Left lung (tissue), 10 donors: ENCODE results near the gene KAT7. TPM values are rescaled to one million over a fixed set of nuclear protein-coding genes. Genes with fewer than 3 reads are reported as not detected.

Experiments
- ATAC-seq: fragments of 200-7000 bp; cut with Tn5 transposase; one replicate; pipeline ENCODE4 v1.9.1; 2020; ENCODE audit warnings: moderate library complexity
- DNase-seq, 4 donors: peaks; one replicate each; pipeline ENCODE4 v3.0.0-alpha.2; 2013 to 2020
- H3K27ac ChIP-seq, 2 donors: fragments of 200-600 bp; sonication (generic) in 1 of 2; one replicate each; pipeline versions ENCODE4 v1.5.0 to v1.8.0; 2020 to 2021
- H3K27me3 ChIP-seq, 2 donors: fragments of 200-600 bp; sonication (generic) in 1 of 2; one replicate each; pipeline versions ENCODE4 v1.5.0 to v1.8.0; 2020 to 2021
- H3K36me3 ChIP-seq, 2 donors: fragments of 200-600 bp; sonication (generic) in 1 of 2; one replicate each; pipeline versions ENCODE4 v1.5.0 to v1.8.0; 2020 to 2021
- H3K4me1 ChIP-seq, 2 donors: fragments of 200-600 bp; one replicate each; pipeline ENCODE4 v1.8.0; 2021
- H3K4me3 ChIP-seq, 2 donors: fragments of 200-600 bp; sonication (generic) in 1 of 2; one replicate each; pipeline versions ENCODE4 v1.5.0 to v1.8.0; 2020 to 2021; ENCODE audit warnings: mild to moderate bottlenecking in 1 of 2
- H3K9me3 ChIP-seq, 2 donors: fragments of 200-600 bp; sonication (generic) in 1 of 2; one replicate each; pipeline versions ENCODE4 v1.5.0 to v1.8.0; 2020 to 2021
- CTCF ChIP-seq, 2 donors: fragments of 200-600 bp; sonication (generic) in 1 of 2; IDR thresholded peaks; one replicate each; pipeline versions ENCODE4 v1.5.0 to v1.8.0; 2021; ENCODE audit warnings: antibody characterized with exemption in 2 of 2
- intact Hi-C, 2 donors: fragments of 100-400 bp; cut with DNase I; formaldehyde crosslinking; loops; one replicate each; pipeline versions ENCODE4 v1.11.2 to v1.14.2; 2022
- polyA plus RNA-seq, 6 donors: library from polyadenylated mRNA; unstranded; fragments of 120-200 nt; gene quantifications; one replicate each; pipeline ENCODE4 v1.2.1, GENCODE V29; 2013; ENCODE audit not compliant: insufficient read length in 6 of 6
- total RNA-seq, 2 donors: library from RNA; stranded (reverse); fragmentation: NEBNext Ultra II Directional; extraction: Animal tissue kit (Norgen Biotek cat#: 25700); gene quantifications; one replicate each; pipeline ENCODE4 v1.2.1, GENCODE V29; 2021
- donor health status: DM: no; HTN: yes; CAD: no.
- donor health status: DM: no; HTN: no; CAD: no.

Gene KAT7
- total and polyA plus RNA-seq, 8 donors: 44.1 to 56.7 (median 51.5) TPM

DNA sequence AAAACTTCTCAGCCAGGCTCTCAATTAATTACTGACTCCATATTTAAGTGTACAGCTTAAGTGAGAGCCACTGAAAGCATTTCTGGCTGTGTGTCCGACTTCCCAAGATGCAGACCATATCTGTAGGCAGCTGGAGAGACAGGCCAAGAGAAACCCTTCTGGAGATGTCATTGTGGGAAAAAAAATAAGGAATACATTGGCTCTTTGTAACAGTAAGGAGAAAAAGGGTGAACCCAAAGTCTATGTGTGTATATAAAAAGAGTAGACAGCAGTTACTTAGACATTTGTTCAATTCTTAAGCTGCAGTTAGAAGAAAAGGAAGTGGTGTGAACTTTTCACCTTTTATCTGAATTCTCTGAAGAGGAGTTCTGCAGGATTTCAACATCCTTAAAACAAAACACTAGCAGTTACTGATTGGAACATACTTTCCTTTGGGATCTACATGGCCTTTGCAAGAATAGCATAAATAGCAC lies 46.3 kb upstream of the KAT7 start:
- Histone ChIP-seq H3K9me3 (no peaks in the 10 kb centered on the region), H3K4me1 (peaks cover 30 to 72% of the 10 kb centered on the region in 2 donors), H3K27ac (peak overlapping the region; percentile 10 to 95), H3K36me3 (no peaks in the 10 kb centered on the region), H3K4me3 (no peak overlapping the region), H3K27me3 (no peaks in the 10 kb centered on the region)
- peak in 1 of 4 donors; percentile 34 for DNase-seq
- ATAC-seq: peak; percentile 47
- intact Hi-C loops: no loop called here
- TF ChIP-seq CTCF (IDR thresholded peaks at IDR 0.05): no peak

GRCh38 chr17:49745175-49746139 lies 43.0 kb upstream of the KAT7 start:
- H3K36me3 ChIP-seq: no peaks in the 10 kb centered on the region
- intact Hi-C loops: no loop called here
- H3K4me3 ChIP-seq: no peak overlapping the region
- no peak overlapping the region for H3K27ac ChIP-seq
- H3K9me3 ChIP-seq: no peaks in the 10 kb centered on the region
- H3K4me1 ChIP-seq: peaks cover 28 to 58% of the 10 kb centered on the region in 2 donors
- no peak for ATAC-seq
- H3K27me3 ChIP-seq: no peaks in the 10 kb centered on the region
- no peak for DNase-seq
- no peak for TF ChIP-seq CTCF (IDR thresholded peaks at IDR 0.05)

DNA sequence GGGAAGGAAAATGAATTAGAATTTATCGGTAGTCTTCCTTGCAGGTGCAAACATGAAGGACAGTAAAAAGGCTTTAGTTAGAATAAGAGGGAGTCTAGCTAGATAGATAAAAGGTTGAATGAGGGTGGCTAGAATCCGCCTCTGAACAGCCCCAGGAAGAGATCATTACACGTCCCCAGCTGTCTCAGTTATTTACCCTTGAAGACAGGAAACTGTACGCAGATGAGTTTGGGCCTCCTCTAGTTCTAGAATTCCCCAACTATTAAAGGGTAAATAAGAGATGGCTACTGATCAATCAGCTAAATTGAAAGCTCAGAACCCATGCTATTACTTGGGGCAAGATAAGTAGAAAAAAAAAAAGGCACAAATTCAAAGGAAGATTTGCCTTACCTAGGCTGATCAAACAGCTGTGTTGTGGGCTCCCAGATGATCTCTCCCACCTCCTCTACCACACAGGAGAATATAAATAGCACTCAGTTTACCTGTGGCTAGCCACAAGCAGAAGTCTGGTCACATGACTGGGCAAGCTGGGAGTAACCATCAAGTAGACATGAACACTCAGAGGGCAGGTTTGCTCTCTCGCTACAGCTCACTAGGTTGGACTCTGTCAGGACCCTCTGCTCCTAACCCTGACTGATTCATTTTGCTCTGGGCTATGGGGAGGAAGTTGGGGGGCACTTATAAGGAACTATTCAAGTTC lies 41.5 kb upstream of the KAT7 start:
- Histone ChIP-seq H3K36me3 (no peaks in the 10 kb centered on the region), H3K4me1 (peaks cover 13 to 43% of the 10 kb centered on the region in 2 donors), H3K27me3 (no peaks in the 10 kb centered on the region), H3K9me3 (no peaks in the 10 kb centered on the region), H3K4me3 (no peak overlapping the region), H3K27ac (peak overlapping the region; percentile 26 to 37)
- DNase-seq: no peak
- intact Hi-C loops: no loop called here
- no peak for ATAC-seq
- TF ChIP-seq CTCF (IDR thresholded peaks at IDR 0.05): no peak

- TF ChIP-seq CTCF (IDR thresholded peaks at IDR 0.05): no peak
- Histone ChIP-seq H3K27ac (peak overlapping the region in 1 of 2 donors; percentile 37), H3K36me3 (no peaks in the 10 kb centered on the region), H3K27me3 (no peaks in the 10 kb centered on the region), H3K4me3 (no peak overlapping the region), H3K9me3 (no peaks in the 10 kb centered on the region), H3K4me1 (peaks cover 7 to 36% of the 10 kb centered on the region in 2 donors)
- no peak for ATAC-seq
- intact Hi-C loops: no loop called here
- DNase-seq: no peak
Observed at GRCh38 chr17:49747632-49748031, 40.8 kb upstream of the KAT7 start.

GRCh38 chr17:49748223-49748622 lies 40.3 kb upstream of the KAT7 start:
- Histone ChIP-seq H3K9me3 (no peaks in the 10 kb centered on the region), H3K36me3 (no peaks in the 10 kb centered on the region), H3K27ac (peak overlapping the region in 1 of 2 donors; percentile 37), H3K4me1 (peaks cover under 1 to 31% of the 10 kb centered on the region in 2 donors), H3K4me3 (no peak overlapping the region), H3K27me3 (no peaks in the 10 kb centered on the region)
- no peak for TF ChIP-seq CTCF (IDR thresholded peaks at IDR 0.05)
- intact Hi-C loops: no loop called here
- ATAC-seq (no peak), DNase-seq (no peak)
